HG03025 (cell line): Measurements from ENCODE around the gene RNF17.

Source experiments
- ATAC-seq: cut with Tn5 transposase; IDR thresholded peaks from one replicate; pipeline ENCODE4 v1.9.1; 2021; ENCODE audit warnings: mild to moderate bottlenecking, moderate library complexity; ENCODE audit not compliant: unreplicated experiment, low FRiP score

RNF17 gene

DNA sequence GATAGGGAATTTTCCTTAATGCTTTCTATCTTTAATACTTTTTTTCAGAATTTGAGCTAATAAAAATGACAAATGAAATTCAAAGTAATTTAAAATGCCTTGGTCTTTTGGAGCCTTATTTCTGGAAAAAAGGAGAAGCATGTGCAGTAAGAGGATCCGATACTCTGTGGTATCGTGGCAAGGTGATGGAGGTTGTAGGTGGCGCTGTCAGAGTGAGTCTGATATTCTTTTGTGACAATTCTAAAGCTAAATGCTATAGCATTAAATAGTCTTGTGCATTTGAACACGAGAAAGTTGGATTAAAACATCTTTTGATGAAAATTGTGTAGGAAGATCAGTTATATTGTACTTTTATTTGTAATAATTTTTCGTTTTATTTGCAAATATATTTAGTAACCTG, 95.0 kb downstream of the RNF17 start:
- ATAC-seq = no peak

DNA sequence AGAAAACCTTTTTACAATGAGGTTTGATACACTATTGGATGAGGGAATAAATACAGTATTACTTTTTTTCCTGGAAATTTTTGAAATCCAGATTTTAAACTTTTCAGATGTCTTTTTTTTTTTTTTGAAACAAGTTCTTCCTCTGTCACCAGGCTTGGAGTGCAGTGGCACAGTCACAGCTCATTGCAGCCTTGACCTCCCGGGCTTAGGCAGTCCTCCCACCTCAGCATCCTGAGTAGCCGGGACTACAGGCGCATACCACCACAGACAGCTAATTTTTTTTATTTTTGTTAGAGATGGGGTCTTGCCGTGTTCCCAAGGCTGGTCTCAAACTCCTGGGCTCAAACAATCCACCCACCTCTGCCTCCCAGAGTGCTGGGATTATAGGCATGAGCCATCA, 96.8 kb downstream of the RNF17 start:
- ATAC-seq = no peak

DNA sequence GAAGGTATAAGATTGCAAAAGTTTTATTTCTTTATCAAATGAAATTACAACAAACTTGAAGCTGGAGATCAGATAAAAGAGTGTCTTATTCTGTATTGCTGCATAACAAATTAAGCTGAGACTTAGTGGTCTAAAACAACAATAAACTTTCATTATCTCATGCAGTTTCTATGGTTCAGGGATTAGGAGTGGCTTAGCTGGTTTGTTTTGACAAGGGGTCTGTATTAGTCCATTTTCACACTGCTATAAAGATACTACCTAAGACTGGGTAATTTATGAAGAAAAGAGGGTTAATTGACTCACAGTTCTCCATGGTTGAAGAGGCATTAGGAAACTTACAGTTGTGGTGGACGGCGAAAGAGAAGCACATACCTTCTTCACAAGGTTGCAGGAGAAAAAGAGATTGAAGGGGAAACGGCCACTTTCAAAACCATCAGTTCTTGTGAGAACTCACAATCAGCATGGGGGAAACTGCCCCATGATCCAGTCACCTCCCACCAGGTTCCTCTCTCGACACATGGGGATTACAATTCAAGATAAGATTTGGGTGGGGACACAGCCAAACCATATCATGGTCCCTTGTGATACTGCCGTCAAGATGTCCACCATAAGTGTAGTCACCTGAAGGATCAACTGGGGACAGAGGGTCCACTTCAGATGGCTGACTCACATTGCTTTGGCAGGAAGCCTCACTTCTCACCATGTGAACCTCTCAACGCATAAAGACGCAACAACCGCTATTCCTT, 97.8 kb downstream of the RNF17 start:
- no peak for ATAC-seq

- ATAC-seq = no peak
These were observed 100.0 kb downstream of the RNF17 start for GRCh38 chr13:24863748-24864540.

GRCh38 chr13:24864579-24864978, 100.6 kb downstream of the RNF17 start:
- no peak for ATAC-seq

- ATAC-seq = no peak
These were observed 101.4 kb downstream of the RNF17 start for GRCh38 chr13:24865163-24865953.

DNA sequence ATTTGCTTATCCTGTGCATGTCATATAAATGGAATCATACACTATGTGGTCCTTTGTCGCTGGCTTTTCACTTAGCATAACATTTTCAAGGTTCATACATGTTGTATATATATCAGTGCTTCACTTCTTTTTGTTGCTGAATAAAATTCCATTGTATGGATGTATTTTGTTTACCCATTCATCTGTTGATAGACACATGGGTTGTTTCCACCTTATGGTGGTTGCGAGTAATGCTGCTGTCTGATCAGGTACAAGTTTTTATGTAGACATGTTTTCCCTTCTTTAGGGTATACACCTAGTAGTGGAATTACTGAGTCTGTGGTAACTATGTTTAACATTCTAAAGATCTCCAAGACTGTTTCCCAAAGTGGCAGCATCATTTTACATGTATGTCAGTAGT, 102.5 kb downstream of the RNF17 start:
- ATAC-seq = no peak

GRCh38 chr13:24868874-24869273, 104.9 kb downstream of the RNF17 start:
- no peak for ATAC-seq

DNA sequence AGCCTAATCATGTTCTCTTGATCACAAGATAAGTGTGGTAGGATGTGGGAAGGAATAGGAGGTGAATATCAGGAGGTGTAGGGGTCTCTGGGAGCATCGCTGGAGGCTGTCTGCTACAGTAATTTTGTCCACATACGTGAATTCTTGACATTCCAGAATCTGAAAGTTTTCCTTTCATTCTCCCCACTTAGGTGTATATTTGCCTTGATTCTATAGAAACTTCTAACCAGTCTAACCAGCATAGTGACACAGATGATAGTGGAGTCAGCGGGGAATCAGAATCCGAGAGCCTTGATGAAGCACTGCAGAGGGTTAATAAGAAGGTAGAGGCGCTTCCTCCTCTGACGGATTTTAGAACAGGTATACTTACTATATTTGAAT, 106.4 kb downstream of the RNF17 start:
- no peak for ATAC-seq

GRCh38 chr13:24875566-24875965, 111.6 kb downstream of the RNF17 start:
- no peak for ATAC-seq

DNA sequence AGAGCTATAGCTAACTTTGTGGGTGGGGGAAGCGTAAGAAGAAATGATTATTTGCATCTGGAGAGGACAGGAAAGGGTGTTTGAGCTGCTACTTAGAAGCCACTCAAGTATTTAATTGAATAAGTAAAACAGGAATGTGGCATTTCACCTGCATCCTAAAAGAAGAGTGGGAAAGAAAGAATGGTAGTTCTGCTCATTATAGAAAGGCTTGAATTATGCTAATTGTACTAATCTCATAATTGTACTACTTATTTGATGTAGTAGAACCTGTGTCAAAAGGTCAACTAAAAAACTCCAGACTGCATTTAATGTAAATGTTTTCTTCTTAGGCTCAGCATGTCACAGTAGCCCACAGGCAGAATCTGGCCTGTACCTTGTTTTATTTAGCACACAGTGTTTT, 113.6 kb downstream of the RNF17 start:
- ATAC-seq = no peak

DNA sequence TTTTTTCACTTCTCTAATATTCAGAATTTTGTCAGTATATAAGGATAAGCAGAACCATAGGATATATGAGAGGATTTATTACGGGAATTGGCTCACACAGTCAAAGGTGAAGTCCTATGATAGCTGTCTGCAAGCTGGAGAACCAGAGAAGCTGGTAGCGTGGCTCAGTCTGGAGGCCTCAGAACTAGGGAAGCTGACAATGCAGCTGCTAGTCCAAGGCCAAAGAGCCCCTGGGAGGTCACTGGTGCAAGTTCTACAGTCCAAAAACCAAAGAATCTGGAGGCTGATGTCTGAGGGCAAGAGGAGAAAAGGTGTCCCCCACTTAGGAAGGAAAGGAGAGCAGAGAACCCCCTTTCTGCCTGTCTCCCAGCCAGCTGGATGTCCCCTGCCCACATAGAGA, 114.4 kb downstream of the RNF17 start:
- no peak for ATAC-seq

GRCh38 chr13:24882665-24883064, 118.7 kb downstream of the RNF17 start:
- no peak for ATAC-seq

DNA sequence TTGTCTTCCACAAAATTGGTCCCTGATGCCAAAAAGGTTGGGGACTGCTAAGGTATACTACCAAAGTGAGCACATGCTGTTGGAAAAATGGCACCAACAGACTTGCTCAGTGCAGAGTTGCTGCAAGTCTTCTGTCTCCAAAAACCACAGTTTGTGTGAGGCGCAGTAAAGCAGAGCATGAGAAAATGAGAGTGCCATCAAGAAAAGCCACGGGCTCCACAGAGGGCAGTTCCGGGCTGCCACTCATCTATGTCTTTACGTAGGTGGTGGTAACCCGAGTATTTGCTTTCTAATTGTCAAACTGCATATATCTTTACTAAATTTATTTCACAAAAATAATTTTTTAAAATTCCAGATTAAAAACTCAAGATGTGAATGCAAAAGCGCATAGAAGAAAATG, 123.8 kb downstream of the RNF17 start:
- ATAC-seq = no peak

GRCh38 chr13:24888291-24888931, 124.4 kb downstream of the RNF17 start:
- no peak for ATAC-seq

GRCh38 chr13:24890256-24890655, 126.3 kb downstream of the RNF17 start:
- no peak for ATAC-seq

DNA sequence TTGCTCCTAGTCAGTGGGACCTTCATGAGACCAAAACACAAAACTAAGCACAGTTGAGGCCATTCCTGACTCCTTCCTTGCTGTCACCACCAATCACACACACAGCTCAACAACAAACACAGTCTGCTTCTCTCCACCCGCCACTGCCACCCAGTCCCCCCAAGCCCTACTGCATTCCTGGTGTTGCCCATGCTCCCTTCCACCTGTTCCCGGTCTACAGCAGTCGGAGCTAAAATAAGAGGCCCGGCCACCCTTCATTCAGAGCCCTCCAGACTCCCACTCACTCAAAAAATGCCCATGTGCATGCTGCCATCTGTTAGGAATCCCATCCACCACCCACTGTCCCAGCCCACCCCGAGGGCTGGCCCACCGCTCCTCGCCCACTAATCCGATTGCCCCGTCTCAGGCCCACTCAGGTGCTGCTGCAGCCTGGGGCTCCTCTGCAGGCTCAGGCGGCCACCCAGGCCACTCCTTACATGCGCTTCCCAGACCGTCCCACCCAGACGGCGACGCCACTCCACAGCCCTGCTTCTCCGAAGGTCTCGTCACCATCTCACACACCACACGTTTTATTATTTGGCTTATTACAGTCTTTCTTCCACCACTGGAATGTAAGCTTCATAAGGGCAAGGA, 127.6 kb downstream of the RNF17 start:
- ATAC-seq = no peak

GRCh38 chr13:24892829-24893228, 128.9 kb downstream of the RNF17 start:
- ATAC-seq = no peak

GRCh38 chr13:24893863-24894262, 129.9 kb downstream of the RNF17 start:
- ATAC-seq = no peak

- ATAC-seq = no peak
These were observed 130.5 kb downstream of the RNF17 start for GRCh38 chr13:24894277-24894971.
